Stimulated activated naive CD4-positive, alpha-beta T cell treated with Interleukin-2 at 50 U/mL for 16 hours (primary cell): ENCODE measurements around the gene SMIM17.
"Not testable (repeated sequence)": the region's sequence is repeated elsewhere in the genome, so short reads cannot be mapped to it uniquely, and the experiment has no call there.

ENCODE experiments used
- DNase-seq: peaks from one replicate; lab custom pipeline; 2025; lab: John Stamatoyannopoulos, UW

The SMIM17 gene

DNA sequence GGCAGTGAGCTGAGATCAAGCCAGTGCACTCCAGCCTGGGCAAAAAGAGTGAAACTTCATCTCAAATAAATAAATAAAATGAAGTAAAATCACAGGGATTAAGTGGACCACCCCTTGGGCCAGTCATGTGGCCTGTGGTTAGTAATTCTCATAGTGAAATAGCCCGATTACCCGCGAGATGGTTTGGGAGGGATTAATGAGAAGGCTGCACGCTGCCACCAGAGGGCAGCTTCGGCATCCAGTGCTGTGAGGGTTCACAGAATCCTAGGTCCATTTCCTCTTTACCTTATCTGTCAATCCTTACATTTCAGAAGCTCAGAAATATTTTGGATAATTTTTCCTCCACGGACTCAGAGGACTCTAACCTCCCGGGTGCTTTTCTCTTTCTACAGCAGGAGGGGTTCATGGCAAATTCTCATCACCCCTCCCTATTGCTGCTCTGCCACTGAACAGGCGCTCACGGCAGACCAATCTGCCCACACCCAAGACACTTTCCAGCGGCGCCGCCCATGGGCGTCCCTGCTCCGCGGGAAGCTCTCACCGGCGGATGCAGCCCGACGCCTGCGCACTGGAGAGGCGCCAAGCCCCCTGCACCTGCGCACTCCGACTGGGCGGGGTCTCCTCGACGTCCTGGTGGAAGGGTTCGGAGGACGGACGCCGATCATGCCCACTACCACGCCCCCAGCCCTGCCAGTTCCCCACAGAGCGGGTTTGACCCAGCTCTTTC, 17.6 kb downstream of the SMIM17 start:
- no peak for DNase-seq

DNA sequence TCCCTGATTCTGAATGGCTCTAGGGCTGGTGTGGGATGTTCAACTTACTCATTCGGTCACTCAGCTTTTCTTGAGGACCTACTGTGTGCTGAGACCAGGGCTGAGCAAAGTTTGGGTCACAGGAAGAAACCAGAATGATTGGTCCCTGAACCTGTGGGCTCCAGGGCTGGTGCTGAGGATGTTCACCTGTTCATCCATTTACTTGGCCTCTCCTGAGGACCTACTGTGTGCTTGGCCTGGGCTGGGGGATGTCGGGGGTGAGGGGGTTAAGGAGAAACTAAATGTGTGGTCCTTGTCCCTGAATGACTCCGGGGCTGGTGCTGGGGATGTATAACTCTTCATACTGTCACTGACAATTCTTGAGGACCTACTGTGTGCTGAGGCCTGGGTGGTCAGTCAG, 18.3 kb downstream of the SMIM17 start:
- no peak for DNase-seq

DNA sequence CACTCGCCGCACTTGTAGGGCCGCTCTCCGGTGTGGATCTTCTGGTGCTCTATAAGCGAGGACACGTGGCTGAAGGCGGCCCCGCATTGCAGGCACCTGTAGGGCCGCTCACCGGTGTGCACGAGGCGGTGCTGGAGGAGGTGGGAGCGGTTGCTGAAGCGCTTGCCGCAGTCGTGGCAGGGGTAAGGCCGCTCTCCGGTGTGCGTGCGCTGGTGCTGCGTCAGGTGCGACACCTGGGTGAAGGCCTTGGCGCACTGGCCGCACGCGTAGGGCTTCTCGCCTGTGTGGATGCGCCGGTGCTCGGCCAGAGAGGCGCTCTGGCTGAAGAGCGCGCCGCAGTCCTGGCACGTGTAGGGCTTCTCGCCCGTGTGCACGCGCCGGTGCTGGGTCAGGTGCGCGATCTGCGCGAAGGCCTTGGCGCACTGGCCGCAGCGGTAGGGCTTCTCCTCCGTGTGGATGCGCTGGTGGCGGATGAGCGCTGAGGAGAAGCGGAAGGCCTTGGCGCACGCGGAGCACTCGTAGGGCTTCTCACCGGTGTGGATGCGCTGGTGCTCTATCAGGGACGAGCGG, 21.1 kb downstream of the SMIM17 start:
- DNase-seq, result no peak

DNA sequence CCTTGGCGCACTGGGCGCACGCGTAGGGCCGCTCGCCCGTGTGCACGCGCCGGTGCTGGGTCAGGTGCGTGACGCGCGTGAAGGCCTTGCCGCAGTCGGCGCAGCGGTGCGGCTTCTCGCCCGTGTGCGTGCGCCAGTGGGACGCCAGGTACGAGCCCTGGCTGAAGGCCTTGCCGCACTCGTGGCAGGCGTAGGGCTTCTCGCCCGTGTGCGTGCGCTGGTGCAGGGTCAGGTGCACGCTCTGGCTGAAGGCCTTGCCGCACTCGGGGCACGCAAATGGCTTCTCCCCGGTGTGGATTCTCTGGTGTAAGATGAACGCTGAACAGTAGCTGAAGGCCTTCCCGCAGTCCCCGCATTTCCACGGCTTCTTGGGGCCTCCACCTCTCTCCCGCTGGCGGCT, 21.6 kb downstream of the SMIM17 start:
- DNase-seq, result no peak

DNA sequence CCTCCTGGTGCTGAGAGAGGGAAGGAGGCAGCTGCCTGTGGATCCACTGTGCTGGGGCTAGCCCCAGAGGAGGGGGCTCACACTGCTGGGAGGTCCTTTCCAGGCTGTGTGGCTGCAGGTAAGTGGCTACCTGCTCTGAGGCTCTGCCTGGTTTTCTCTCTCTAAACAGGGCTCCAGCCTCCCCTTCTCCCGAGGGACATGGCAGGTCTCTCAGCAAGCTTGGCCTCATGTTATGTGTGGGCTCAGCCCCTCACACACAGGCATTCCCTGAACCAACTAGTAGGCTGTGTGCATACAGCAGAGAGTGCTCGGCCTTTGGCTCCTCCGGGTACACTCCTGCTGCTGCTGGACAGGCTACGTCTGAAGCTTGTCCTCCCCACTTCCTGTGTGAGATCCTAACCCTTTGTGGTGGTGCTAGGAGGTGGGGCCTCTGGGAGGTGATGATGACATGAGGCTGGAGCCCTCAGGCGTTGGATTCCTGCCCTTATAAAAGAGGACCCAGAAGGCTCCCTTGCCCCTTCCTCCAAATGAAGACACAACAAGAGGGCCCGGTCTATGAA, 24.4 kb downstream of the SMIM17 start:
- DNase-seq, result no peak

DNA sequence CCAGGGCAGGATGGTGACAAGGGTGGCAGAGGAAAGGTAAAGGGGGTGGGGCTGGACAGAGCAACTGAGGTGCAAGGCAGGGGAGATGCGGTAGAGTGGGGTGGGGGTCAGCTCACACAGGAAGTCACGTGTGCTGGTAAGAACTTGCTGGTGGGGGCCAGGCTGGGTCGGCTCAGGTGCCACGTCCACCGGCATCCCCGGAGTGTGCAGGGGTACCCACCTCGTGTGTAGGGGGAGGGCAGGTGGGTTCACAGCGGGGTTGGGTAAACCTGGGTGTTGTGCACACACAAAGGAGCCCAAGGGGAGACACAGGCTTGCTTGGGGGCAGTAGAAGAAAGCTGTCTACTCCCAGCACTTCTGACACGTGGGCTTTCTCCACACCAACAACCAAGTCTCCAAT, 25.7 kb downstream of the SMIM17 start:
- no peak for DNase-seq

DNA sequence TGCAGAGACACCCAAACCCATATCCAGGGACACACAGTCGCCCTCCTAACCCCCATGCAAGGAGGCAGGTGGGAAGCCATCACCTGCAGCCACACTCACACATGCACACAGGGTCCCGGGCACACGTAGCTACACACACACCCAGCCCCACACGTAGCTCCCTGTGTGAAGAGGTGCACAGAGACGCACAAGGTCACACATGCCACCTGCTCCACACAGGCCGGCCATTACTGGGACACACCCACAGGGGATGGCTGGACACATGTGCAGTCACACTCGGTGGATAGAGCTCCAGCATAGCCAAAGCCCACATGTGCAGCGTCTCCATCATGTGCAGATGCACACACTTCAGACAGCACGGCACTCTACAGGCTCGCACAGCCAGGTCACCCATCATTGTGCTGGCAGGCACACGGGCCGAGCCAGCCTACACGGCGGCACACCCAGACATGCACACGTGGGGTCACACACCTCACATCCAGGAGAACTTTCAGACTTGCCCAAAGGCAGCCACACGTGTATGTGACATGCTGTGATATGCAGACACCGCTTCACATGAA, 27.5 kb downstream of the SMIM17 start:
- no peak for DNase-seq

DNA sequence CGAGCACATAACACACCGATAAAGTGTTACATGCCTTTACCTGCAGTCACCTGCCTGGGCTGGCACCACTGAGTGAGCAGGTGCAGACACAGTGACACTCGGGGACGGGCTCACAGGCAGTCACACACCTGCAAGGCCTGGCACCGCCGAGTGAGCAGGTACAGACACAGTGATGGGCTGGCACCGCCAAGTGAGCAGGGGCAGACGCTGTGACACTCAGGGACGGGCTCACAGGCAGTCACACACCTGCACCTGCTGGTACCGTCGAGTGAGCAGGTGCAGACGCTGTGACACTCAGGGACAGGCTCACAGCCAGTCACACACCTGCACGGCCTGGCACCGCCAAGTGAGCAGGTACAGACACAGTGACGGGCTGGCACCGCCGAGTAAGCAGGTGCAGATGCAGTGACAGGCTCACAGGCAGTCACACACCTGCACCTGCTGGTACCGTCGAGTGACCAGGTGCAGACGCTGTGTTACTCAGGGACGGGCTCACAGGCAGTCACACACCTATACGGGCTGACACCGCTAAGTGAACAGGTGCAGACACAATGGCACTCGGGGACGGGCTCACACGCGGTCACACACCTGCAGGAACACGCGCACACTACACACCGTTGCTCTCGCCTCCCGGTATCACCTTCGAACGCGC, 28.1 kb downstream of the SMIM17 start:
- DNase-seq, result no peak

DNA sequence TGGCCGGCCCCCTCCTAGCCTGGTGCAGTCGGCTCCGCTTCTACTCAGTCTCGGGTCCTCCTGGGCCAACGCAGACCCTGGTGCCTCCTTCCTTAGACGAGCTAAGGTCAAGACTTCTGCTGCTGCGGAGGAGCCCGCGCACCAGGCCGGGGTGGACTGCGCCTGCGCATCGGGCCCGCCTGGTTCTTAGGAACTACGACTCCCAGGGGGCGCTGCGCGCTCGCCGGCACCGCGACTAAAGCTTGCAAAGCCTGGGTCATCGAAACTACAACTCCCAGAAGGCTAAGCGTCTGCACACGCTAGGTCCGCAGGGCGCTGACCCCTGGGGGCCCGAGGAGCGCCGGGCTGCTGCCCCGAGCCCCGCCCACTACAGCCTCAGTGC, 28.6 kb downstream of the SMIM17 start, which contains the start of gene ZNF835:
Gene ZNF835 (minus strand): TSS at position 145 of the 382 bp plus-strand sequence. CDS start 6,559 bp downstream, outside the sequence.
- peak; percentile 70 for DNase-seq

DNA sequence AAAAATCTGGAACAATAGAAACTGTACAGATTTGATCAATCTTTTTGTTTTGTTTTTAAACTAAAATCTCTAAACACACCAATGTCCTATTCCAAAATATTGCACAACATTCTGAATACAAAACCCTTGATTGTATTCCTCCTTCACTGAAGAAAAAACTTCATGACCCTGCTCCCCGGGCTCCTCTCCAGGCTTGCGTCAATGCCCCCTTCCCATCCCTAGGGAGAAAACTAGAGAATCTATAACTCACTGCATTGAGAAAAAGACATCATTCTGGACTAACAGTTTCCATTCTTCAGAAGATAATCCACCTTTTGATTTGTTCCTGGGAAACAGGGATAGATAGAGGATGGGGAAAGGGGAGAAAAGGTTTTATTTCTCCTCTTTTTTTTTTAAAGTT, 29.7 kb downstream of the SMIM17 start:
- not testable (repeated sequence) for DNase-seq

DNA sequence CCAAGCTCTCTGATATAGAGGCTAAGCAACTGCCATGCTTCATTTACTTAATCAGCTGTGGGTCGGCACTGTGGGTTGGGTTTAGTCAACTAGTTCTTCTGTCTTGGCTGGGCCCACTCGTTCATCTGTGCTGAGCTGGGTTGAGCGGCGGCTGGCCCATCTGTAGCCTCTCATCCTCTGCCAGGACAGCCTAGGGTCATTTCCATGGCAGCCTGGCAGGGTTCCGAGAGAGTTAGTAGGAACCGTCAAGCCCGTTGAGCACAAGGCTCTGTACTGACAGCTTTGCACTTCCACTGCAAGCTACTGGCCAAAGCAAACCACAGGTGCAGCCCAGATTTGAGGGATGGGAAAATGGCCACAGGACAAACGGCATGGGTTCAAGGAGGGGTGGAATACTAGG, 35.2 kb downstream of the SMIM17 start:
- DNase-seq, result no peak

DNA sequence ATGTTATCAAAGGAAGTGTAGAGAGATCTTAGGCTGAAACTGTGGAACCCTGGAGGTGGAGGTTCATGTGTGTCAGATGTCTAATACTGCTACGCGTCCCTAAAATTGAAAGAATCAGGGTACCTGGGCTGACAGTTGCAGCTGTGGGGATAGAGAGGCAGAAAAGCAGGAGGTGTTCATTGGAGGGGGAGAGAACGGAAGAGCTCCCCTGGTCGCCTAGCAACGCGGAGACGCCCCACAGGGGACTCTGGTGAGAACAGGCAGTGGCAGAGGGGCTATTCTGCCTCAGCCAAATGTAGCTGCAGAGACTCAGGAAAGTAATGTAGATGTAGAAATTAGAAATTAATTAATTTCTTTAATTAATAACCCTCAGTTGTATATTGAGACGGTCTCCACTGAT, 38.7 kb downstream of the SMIM17 start:
- no peak for DNase-seq

DNA sequence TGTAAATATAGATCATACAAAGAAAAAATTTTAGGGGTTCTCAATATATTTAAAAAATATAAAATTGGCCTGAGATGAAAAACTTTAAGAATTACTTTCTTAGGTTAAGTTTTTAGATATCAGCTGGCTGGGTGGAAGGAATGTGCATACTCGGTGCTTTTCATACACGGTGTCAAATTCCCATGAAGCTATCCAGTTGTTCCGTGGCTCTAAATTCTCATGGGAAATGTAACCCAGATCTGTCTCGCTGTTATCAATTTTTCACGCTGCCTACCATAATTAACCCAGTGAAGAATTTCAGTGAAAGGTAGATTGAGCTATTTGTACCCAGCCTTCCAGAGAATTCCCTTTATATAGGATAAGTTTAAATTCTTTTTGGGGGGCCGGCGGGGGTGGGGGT, 40.2 kb downstream of the SMIM17 start:
- no peak for DNase-seq

DNA sequence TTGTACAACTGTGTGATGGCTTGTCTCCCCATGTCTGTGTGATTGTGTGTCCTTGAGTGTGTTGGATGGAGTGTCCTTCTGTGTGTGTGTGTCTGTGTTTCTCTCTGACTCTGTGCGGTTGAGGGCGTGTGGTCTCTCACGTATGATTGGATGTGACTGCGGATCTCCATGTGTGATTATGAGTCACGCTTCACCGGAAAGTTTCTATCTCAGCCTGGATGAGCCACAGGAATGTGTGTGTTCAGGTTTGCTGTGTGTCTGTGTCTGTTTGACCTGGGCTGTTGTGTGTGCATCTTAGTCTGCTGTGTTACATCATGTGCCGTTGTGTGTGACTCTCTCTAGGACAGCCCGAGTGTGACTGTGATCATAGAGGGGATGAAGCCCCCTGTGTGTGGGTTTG, 44.1 kb downstream of the SMIM17 start:
- no peak for DNase-seq

DNA sequence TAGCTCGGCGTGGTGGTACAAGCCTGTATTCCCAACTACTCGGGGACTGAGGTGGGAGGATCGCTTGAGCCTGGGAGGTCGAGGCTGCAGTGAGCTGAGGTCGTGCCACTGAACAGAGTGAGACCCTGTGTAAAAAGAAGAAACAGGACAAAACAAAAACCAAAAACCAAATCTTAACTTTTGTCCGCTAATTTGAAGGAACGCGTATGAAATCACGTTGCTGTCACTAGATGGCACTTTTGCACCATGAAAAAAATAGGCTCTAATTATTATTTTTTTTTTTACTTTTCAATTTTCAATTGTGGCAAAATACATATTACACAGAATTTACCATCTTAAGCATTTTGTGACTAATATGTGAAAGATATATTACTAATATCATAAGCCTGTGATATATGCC, 46.2 kb downstream of the SMIM17 start:
- DNase-seq, result no peak

DNA sequence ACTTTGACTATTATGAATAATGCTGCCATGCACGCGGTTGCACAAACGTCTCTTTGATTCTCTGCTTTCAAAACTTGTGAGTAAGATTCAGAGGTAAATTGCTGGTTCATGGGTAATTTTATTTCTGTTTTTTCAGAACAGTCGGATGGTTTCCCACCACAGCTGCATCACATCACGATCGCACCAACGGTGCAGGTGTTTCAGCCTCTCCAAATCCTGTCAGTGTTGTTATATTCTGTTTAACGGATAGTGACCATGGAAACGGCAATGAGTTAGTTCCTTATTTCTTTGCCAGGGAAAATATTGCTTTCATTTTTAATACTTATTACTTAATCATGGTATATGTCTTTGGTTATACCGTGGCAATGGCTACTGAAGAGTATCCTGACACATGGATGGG, 47.7 kb downstream of the SMIM17 start:
- DNase-seq, result no peak

DNA sequence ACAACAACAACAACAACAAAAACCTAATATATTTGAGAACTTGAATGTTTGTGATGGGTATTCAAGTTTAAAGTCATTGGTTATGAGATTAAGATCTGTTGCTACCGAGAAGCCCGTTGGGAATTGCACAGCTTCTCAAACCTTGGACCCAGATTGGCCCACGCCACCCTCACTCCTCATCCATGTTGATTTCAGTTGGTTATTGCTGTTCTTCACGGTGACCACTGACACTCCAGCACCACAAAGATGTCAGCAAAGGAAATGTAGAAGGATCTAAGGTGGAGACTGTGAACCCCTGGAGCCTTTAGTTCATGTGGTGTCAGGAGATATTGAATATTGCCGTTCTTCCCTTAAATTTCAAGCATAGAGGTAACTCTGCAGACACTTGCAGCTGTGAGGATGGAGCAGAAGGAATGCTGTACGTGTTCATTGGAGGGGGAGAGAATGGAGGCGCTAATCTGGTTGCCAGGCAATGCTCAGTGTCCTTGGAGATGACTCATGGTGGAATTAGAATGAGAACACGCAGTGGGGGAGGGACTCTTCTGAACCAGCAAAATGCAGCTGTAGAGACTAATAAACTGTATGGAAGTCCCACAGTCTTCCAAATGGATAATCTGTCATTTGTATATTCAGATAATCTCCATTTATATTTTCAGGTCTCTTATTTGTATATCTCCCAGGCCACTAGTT, 49.4 kb downstream of the SMIM17 start:
- no peak for DNase-seq

DNA sequence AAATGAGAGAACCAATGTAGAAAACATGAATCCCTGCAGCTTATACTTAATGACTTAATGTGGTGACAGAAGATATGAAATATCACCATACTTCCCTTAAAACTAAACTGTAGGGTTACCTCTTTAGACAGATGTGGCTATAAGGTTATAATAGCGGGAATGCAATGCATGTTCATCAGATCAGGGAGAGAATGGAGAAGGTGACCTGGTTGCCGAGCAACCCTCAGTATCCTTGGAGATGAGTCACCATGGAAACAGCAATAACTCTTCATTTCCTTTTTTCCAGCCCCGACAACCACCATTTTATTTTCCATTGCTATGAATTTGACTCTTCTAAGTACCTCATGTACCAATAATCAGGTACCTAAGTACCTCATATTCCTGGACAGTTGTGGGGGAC, 56.6 kb downstream of the SMIM17 start:
- DNase-seq, result no peak

DNA sequence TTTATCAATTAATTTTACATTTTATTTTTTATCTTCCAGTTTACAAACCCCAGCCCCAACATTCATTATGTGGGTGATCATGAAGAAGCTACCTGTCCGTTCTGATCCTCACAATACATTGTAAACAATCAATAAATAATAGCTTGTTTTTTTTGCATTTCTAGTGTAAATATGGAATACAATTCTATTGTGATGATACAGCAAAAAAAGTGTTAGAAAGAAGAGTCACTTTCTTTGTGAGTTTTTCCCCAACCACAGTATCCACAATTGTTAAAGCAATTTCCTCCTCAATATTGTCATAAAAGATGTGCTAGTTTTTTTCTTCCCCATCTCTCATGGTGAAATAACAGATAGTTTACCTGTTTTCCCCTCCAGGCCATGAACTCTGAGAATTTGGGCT, 58.9 kb downstream of the SMIM17 start:
- DNase-seq, result no peak

DNA sequence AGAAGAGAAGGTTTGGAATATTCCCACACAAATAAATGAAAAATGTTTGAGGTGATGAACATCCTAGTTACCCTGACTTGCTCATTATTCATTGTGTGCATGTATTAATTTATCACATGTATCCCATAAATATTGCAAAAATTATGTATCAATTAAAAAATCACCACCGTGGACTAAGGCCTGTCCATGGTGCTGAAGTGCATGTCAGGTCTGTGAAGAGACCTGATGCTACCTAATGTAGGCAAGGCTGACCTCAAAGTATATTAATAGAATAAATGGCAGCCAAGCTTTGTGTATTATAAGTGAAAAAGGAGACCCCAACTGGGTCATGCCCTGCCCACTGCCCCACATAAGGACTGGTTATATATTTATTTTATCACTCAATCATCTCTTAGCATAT, 63.0 kb downstream of the SMIM17 start:
- DNase-seq, result no peak
